Measurements from ENCODE around the gene PDE4D.

PDE4D gene

GRCh38 chr5:59126016-59126707 lies 767.4 kb downstream of the PDE4D start:
- no peak for DNase-seq

- no peak for DNase-seq
Measured at GRCh38 chr5:59125011-59125961, 768.2 kb downstream of the PDE4D start.

GRCh38 chr5:59123595-59124561 lies 769.6 kb downstream of the PDE4D start:
- DNase-seq = no peak

- DNase-seq = no peak
Measured at GRCh38 chr5:59119480-59119879, 774.0 kb downstream of the PDE4D start.

GRCh38 chr5:59117320-59117719 lies 776.2 kb downstream of the PDE4D start:
- no peak for DNase-seq

- DNase-seq = no peak
Measured at GRCh38 chr5:59116231-59116865, 777.2 kb downstream of the PDE4D start.

- DNase-seq = no peak
Measured at GRCh38 chr5:59115345-59115744, 778.2 kb downstream of the PDE4D start.

- no peak for DNase-seq
Measured at GRCh38 chr5:59109383-59109782, 784.1 kb downstream of the PDE4D start.

GRCh38 chr5:59107692-59108091 lies 785.8 kb downstream of the PDE4D start:
- no peak for DNase-seq

- no peak for DNase-seq
Measured at GRCh38 chr5:59104400-59105127, 789.0 kb downstream of the PDE4D start.

GRCh38 chr5:59103303-59103702 lies 790.2 kb downstream of the PDE4D start:
- no peak for DNase-seq

GRCh38 chr5:59102437-59102836 lies 791.1 kb downstream of the PDE4D start:
- no peak for DNase-seq

- no peak for DNase-seq
Measured at GRCh38 chr5:59100875-59101274, 792.7 kb downstream of the PDE4D start.

- no peak for DNase-seq
Measured at GRCh38 chr5:59099995-59100345, 793.6 kb downstream of the PDE4D start.

- DNase-seq = peak; percentile 6
Measured at GRCh38 chr5:59099270-59099994, 794.1 kb downstream of the PDE4D start.

GRCh38 chr5:59098743-59099142 lies 794.8 kb downstream of the PDE4D start:
- no peak for DNase-seq

GRCh38 chr5:59097712-59098111 lies 795.8 kb downstream of the PDE4D start:
- no peak for DNase-seq

- DNase-seq = no peak
Measured at GRCh38 chr5:59097116-59097515, 796.4 kb downstream of the PDE4D start.

GRCh38 chr5:59095480-59095879 lies 798.0 kb downstream of the PDE4D start:
- DNase-seq = no peak

- DNase-seq = no peak
Measured at GRCh38 chr5:59094864-59095263, 798.7 kb downstream of the PDE4D start.

- DNase-seq = no peak
Measured at GRCh38 chr5:59093329-59093728, 800.2 kb downstream of the PDE4D start.

Measured in T-helper 9 cell (primary cell).